GM12873 (cell line): ENCODE results near the gene ANXA2R.
A peak's percentile ranks its signal among the peaks of the same experiment; 100 is the strongest.

Source experiments
- TF ChIP-seq, protein P1 (sequence below): IDR thresholded peaks from 2 replicates; pipeline ENCODE4 v1.5.1; 2012; ENCODE audit warnings: low read depth, mild to moderate bottlenecking, moderate library complexity, low read length, control low read depth; ENCODE audit not compliant: insufficient read depth; ENCODE audit errors: missing control alignments

ANXA2R gene

DNA sequence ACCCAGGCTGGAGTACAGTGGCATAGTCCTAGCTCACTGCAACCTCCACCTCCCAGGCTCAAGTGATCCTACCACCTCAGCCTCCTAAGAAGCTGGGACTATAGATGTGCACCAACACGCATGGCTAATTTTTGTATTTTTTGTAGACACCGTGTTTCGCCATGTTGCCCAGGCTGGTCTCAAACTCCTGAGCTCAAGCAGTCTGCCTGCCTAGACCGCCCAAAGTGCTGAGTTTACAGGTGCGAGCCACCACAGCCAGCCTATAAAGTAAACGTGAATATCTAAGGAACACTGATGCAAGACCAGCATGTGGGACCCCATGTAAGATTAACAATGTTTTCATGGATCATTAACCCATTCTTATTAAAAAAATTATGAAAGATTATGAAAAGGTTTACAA is 15.9 kb downstream of the ANXA2R start:
- TF ChIP-seq, protein P1, sequence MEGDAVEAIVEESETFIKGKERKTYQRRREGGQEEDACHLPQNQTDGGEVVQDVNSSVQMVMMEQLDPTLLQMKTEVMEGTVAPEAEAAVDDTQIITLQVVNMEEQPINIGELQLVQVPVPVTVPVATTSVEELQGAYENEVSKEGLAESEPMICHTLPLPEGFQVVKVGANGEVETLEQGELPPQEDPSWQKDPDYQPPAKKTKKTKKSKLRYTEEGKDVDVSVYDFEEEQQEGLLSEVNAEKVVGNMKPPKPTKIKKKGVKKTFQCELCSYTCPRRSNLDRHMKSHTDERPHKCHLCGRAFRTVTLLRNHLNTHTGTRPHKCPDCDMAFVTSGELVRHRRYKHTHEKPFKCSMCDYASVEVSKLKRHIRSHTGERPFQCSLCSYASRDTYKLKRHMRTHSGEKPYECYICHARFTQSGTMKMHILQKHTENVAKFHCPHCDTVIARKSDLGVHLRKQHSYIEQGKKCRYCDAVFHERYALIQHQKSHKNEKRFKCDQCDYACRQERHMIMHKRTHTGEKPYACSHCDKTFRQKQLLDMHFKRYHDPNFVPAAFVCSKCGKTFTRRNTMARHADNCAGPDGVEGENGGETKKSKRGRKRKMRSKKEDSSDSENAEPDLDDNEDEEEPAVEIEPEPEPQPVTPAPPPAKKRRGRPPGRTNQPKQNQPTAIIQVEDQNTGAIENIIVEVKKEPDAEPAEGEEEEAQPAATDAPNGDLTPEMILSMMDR = no peak

DNA sequence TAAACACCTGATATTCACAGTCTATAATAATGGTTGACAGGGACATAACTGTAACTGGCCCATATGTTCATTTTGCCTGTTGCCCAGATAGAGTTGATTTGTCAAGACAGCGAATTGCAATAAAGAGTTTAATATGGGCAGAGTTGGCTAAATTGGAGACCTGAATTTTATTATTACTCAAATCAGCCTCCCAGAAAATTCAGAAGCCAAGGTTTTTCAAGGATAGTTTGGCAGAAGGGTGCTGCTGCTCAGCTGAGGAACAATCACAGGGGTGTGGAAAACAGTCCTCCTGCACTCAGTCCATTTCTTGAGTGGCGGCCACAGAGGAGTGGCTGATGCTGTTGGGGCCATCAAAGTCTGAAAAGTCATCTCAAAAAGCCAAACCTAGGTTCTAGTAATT is 19.0 kb downstream of the ANXA2R start:
- TF ChIP-seq, protein P1 = no peak

DNA sequence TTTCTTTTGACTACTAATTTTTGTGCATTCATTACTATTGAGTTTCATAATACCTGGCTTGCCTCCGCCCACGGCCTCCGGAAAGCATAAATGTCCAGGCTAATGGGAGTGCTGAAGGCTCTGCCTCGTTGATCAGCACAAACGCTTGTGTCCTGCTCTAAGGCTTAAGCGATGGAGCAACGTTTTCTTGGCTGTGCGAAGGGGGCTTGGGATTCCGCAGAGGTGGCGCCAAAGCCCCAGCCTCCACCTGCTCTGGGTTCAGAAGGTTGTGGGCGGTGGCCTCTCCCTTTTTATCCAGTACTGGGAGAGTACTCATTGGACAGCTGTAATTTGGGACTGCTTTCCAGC is 19.7 kb downstream of the ANXA2R start:
- TF ChIP-seq, protein P1 = no peak

DNA sequence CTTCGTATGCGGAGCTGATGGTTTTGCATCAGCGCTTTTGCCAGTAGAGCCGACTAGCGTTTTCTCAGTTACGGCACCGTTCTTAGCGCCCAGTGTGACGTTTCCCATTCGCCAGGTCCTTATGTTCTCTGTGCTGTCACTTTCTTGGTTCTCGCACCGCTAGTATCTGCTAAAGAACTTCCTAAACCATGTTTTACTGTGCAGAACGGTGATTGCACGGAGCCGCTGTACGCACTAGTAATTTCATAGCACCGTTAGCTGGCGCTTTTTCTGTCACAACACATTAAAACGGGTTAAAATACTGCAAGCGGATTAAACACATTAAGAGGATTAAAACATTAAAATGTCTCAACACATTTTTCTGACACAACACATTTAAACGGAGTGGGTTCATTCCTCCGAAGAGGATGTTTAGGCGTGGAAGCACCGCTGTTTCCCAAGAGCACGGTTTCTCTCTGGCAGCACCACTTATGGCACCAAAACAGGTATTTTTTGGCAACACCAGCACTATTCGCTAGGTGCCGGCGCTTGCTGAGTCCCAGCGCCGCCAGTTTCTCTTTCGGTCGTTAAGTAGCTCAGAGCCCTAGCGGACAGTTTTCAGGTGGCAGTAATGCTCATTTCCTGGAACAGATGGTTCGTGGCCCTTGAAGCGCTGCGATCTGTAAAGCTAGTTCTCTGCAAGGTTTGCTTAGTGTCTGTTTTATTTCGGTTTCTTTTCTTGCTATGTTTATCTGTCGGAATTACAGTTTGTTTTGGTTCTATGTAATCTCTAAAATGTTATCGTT is 20.3 kb downstream of the ANXA2R start:
- TF ChIP-seq, protein P1 = peak; percentile 74

DNA sequence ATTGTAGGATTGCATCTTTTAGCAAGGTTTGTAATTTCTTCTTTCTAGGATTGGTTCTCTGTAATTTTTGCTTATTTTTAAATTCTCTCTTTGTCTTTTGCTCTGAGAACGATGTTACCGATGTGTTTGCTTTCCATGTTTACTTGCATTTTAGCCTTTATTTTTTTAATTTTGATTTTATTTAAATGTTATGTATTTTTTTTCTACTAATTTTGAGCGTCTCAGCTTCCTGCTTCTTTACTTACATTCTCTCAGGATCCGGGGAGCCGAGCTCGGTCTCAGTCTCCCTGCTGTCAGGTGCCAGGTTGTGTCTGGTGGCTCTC is 20.9 kb downstream of the ANXA2R start:
- TF ChIP-seq, protein P1 = no peak

DNA sequence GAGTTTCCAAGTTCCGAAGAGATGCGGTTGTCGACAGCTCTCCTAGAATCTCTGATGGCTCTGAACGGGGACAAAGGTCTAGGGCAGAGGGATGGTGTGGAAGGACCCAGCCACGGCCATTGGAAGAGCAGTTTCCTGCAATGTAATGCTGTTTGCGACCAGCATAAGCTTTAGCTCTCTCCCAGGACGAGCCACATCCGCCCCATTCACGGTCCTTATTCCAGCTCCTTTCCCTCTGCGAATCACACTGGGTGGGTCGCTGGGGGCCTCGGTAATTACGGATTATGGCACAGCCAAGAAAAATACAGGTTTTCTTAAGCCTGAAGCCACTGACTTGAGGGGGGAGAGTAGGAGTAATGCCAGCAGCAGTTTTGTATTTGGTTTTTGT is 22.7 kb downstream of the ANXA2R start:
- TF ChIP-seq, protein P1 = no peak

DNA sequence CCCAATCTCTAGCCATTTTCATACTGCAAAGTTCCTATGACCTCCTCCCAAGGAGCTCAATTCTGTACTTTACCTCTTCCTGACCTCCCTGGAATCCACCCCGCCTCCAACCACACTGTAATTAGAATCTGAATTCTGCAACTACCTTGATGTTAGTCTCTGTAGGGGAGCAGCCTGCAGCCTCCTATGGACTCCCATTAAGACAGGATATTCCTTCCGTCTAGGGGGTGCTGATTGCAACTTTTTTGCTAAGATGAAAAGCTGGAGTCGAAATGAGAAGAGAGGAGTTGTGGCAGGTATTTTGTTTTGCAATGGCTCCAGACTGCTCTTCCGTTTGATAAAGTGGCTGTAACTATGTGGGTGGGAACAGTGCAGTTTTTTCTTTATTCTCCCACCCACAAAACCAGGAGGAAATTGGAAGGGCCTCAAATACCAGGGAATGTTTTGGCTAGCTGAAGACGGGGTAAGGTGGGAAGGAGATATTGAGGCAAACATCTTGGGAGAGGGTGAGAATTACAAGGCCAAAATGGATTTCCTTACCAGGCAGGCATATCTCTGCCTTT is 23.8 kb downstream of the ANXA2R start:
- TF ChIP-seq, protein P1 = no peak

DNA sequence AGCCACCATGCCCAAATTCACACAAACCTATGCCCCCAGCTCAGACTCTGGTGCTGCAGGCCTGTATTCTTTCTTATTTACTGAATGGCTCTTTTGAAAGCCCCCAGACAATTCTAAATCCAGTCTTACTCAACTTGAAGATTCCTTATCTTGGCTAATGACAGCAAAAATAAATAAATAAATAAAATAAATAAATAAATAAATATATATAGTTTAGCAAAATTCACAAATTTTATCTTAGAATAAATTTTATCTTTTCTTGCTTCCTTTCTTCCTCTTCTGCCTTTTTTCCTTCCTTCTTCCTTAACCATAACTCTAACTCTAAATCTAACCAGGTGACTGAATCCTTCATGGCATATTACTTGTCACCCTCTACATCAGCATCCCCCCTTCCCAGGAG is 25.6 kb downstream of the ANXA2R start:
- TF ChIP-seq, protein P1 = no peak
